K562 (cell line): Measurements from ENCODE around the gene CTSH.

ENCODE experiments used
- HDAC2 ChIP-seq: fragments of 450-650 bp; IDR thresholded peaks from 2 replicates; pipeline ENCODE4 v1.6.1; 2016; ENCODE audit warnings: mild to moderate bottlenecking
- NFE2L1 ChIP-seq: fragments of 450-650 bp; IDR thresholded peaks from 2 replicates; pipeline ENCODE4 v1.6.1; 2016; ENCODE audit warnings: missing genetic modification characterization, low read depth, mild to moderate bottlenecking, missing compliant biosample characterization, moderate library complexity, borderline replicate concordance
- TARDBP ChIP-seq: fragments of 450-650 bp; IDR thresholded peaks from 2 replicates; pipeline ENCODE4 v1.6.1; 2016
- ZBED1 ChIP-seq: IDR thresholded peaks from 2 replicates; pipeline ENCODE4 v1.6.1; 2014
- ZNF644 ChIP-seq: fragments of 200-800 bp; sonication (Bioruptor generic); IDR thresholded peaks from 2 replicates; pipeline ENCODE4 v1.6.1; 2016; ENCODE audit warnings: low read depth, missing genetic modification characterization, missing compliant biosample characterization

GRCh38 chr15:78933187-78933822, 11.5 kb downstream of the CTSH start:
- TF ChIP-seq TARDBP (no peak), ZNF644 (tag) (no peak), NFE2L1 (tag) (no peak), HDAC2 (no peak), ZBED1 (no peak)
